GM21737 (cell line): Measurements from ENCODE around the gene ARHGEF40.

ENCODE experiments used
- ATAC-seq: cut with Tn5 transposase; IDR thresholded peaks from one replicate; pipeline ENCODE4 v1.9.1; 2021; ENCODE audit warnings: mild to moderate bottlenecking, moderate library complexity; ENCODE audit not compliant: unreplicated experiment

Gene ARHGEF40

DNA sequence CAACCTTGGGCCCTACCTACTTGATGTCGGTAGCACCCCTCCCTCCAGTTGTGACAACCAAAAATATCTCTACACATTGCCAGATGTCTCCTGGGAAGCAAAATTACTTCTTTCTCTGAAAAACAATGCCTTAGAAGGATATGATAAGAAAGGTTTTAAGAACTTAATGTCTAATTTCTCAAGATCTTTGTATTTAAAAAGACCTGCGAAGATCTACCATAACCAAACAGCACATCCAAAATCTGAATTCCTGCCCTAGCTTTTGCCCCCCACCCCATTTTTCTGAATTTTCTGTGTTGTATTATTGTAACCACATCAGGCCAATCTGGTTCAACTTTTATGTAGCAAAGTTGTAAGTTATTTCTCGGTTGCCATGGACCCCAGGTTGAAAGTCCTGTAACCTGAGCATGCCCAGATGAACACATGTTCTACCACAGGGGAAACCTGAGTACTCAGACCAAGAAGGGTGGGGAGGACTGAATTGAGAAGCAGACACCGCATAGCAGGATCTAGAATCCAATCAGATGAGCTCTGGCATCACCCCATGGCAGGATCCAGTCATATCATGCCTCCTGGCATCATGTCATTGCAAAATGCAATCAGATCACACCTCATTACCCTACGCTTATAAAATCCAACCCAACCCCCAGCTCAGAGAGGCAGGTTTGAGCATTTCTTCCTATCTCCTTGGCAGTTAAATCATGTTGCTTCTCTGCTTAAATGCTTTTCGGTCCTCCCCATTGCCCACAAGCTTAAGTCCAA lies 39.5 kb downstream of the ARHGEF40 start:
- no peak for ATAC-seq

DNA sequence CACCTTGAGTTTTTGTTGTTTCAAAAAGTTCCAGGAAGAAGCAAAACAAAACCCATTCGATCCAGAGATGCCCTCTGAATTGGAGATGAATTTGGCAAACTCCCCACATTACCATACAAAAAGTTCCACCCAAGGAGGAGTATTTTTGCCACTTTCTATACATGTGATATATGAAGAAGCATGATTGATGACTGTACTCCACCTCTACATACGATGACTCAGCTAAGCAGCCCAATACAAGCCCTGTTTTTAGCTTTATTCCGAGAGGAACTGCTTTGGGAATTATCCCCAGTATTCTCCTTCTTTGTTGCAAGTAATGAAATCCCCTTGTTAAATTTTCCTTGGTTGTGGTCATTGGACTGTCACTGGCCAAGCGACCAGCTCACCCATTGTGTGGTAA lies 42.2 kb downstream of the ARHGEF40 start:
- no peak for ATAC-seq

DNA sequence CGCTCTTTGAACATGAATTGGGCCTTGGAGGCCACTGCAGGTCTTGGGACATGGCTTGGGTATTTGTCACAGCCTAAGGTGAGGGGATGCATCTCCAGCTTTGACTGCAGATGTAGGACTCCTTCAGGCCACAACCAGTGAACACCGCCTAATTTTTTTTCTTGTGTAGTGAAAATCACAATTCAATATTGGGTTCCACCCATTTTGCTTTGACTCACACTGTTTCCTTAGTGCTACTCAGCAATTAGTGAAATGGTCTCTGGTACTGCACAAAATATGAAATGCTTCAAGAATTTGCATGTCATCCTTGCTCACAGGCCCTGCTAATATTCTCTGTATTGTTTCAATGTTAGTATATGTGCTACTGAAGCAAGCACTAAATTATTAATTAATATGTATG lies 43.3 kb downstream of the ARHGEF40 start:
- ATAC-seq: no peak

DNA sequence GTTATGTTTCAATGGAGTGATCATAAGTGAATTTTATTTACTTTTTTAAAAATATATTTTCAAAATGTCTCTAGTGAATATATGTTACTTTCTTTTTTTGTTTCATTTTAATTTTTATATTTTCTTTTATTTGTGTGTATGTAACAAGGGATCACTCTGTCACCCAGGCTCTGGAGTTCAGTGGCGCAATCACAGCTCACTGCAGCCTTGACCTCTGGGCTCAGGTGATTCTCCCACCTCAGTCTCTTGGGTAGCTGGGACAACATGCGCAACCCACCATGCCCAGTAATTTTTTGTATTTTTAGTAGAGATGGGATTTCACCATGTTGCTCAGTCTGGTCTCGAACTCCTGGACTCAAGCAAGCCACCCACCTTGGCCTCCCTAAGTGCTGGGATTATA lies 48.8 kb downstream of the ARHGEF40 start:
- ATAC-seq: no peak

DNA sequence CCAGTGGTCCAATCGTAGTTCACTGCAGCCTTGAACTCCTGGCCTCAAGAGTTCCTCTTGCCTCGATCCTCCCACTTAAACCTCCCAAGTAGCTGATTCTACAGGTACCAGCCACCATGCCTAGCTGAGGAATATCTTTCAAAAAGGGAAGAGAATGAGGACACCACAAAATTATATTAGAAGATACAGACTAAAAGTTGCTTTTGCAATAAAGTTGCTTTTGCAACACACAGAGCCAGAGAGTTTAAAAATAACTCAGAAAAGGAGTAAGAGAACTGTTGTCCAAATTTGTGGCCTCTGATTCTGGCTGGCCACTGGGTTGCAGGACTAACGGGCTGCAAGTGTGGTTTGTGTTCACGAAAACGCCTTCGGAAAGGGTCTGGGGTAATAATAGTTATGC lies 50.6 kb downstream of the ARHGEF40 start:
- no peak for ATAC-seq

DNA sequence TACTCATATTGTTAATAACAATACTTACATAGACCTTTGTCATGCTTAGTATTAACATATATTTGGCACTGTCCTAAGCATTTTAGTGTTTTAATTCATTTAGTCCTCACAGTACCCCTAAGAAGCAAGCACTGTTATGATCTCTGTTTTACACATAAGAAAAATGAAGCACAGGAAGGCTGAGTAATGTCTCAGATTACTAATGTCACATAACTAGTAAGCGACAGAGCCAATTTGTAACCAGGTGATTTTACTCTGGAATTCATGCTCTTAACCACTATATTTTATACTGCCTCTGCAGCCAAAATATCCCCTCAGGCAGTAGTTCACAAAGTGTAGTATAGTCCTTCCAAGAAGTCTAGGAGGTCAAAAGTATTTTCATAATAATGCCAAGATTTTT lies 51.0 kb downstream of the ARHGEF40 start:
- ATAC-seq: no peak

DNA sequence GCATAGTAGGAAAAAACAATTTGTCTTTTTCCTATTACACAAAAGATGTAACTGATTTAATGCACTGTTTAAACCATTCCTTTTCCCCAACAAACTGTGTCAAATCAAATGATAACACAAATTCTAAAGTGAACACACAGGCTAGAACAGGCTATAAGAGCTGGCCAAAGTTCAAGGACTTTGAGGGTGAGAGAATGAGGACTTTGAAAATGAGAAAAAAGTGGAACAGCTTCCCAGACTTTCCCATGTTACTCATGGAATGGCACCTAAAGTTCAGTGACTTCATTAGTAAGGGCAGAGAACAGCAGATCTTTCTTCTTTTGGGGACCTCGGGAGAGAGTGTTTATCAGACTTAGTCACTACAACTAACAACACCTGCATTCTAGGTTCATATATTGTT lies 53.3 kb downstream of the ARHGEF40 start:
- no peak for ATAC-seq

DNA sequence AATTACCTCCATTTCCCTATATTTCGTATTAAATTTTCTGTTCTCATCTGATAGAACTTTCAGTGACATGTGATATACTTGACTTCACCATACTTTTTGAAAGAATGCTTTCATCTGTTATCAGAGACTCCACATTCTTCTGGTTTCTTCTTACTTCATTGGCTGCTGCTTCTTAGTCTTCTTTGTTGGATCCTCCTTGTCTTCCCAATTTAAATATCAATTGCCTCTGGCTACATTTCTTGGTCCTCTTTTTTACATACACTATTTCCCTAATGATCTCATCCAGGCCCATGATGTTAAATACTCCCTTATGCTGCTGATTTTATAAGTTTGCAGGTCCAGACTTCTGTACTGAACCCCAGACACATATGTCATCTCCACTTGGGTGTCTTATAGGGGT lies 63.8 kb downstream of the ARHGEF40 start:
- ATAC-seq: no peak

DNA sequence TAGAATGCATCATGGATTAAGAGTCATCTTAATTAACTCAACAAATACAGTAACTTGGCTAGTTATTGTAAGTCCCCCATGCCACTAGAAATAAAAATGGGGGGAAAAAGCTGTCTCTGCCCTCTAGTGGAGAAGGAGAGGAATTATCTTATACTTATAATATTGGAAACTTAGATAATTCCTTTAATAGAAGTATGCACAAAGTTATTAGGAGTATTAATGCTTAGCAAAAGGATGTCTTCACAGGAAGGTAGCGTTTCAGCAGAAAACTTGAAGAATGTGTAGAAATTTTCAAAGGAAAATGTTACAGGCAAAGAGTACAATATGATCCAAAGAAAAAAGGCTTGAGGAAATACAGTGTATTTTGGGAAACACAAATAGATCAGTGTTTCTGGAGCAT lies 65.9 kb downstream of the ARHGEF40 start:
- ATAC-seq: no peak
